GM21528 (cell line): Measurements from ENCODE around the gene MYBPH.

Experiments
- ATAC-seq: cut with Tn5 transposase; IDR thresholded peaks from one replicate; pipeline ENCODE4 v1.9.1; 2021; ENCODE audit warnings: mild to moderate bottlenecking, moderate library complexity; ENCODE audit not compliant: unreplicated experiment, low FRiP score

Gene MYBPH

DNA sequence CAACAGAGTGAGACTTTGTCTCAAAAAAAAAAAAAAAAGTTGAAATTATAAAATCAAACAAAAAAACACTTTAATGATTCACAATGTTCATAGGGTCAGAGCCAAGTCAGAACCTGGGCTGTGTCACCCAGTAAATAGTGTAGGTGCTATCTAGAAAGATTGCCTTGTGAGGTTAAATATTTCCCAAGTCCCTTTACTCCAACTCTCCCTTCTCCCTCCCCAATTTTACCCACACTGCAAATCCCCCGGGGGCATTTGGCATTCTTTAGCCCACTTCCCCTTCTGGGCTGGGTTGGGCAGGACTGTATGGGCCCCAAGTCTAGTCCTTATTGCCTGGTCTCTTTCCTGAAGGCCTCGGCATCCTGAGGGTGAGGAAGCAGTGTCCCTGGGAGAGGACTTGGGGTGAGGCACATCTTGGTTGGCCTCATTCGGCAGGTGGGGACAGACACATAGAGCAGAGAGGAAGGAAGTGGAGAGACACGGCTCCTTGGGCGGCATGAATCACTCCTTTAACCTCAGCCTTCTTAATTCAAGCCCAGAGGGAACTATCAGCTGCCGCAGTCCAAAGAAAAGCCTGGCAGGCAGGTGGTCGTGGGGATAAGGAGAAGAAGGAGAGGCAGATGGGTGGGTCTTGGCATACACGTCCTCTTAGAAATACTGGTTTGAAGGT lies 39.9 kb downstream of the MYBPH start:
- ATAC-seq: no peak

DNA sequence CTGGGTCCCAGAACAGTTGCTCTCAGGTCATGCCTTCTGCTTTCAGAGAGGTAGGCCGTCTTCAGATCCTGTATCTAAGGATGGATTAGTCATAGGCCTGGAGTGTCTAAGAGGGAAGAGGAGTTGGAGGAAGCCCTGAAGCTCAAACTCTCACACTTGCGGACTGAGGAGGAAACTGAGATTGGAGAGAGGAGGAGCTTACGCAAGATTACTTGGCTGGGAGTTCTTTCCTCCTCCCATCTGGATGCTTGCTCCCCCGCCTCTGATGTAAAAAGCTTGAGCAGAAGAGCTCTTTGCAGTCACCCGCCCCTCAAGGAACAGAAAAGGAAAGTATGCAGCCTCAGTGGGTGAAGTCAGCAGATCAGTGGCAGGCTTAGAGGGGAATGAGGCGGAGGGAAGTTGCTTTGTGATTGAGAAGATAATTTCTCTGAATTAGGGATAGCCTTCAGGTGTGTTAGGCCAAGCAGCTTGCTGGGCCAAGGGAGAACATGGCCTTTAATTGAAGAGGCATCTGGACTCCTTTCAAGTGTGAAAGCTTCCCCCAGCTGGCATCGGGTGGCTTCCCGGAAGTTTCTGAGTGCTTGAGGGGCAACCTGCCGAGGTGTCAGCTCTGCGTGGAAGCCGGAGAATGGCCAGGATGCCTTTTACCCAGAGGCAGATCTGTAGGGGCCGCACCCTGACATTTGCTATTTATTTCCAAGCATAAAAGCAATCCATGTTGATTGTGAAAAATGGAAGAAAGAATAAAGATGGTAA lies 41.5 kb downstream of the MYBPH start:
- no peak for ATAC-seq

DNA sequence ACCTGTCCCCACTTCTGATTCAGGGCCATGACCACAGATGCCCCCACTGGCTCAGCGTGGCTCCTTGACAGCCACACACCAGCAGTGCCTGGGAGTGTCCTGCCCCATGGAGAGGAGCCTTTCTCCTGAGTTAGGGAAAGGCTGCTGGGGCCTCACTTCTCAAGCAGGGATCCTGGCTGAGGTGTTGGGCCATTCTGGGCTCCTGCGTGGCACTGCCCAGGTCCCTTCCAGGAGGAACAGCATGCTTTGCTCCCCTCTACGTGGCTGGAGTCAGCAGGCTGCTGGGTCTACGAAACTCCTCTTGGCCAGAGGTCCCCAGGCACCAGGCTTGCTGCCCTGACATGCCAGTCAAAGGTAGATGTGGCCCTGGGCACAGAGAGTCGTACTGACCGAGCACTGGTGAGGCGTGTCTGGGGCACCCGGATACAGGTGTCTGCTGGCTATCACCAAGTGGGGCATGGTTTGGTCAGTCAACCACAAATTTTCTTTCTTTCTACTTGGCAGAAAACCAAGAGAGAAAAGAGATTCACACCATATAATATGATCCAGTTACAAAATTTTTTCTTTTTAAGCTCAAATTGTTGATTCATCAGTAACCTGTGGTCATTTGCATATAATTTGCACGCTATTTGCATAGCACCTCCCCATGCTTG lies 44.0 kb downstream of the MYBPH start:
- no peak for ATAC-seq

DNA sequence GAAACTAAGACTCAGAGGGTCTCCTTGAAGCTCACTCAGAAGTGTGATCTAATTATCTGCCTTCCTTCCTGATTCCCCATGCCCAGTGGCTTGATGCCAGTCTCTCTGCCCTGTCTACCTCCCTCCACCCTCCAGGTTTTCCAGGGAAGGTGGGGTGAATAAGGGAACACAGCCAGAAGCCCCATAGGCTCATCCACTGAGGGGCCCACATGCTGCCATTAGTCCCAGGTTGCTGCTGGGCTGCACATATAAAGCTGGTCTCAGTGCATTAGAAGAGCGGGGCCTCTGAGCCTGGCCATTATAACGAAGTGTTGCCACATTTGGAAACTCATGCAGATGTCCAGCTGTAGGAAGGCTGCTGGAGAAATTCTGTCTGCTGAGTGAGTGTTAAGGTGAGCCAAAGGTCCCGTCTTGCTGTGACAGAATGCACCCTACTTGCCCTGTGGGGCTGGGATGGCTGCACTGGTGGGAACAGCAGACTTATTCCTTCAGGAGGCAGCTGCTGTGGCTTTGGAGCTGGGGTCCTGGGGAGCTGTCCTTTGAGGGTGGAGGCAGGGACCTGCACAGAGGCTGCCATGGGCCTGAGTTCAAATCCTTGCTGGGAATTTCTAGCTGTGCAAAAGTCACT lies 45.2 kb downstream of the MYBPH start:
- no peak for ATAC-seq

DNA sequence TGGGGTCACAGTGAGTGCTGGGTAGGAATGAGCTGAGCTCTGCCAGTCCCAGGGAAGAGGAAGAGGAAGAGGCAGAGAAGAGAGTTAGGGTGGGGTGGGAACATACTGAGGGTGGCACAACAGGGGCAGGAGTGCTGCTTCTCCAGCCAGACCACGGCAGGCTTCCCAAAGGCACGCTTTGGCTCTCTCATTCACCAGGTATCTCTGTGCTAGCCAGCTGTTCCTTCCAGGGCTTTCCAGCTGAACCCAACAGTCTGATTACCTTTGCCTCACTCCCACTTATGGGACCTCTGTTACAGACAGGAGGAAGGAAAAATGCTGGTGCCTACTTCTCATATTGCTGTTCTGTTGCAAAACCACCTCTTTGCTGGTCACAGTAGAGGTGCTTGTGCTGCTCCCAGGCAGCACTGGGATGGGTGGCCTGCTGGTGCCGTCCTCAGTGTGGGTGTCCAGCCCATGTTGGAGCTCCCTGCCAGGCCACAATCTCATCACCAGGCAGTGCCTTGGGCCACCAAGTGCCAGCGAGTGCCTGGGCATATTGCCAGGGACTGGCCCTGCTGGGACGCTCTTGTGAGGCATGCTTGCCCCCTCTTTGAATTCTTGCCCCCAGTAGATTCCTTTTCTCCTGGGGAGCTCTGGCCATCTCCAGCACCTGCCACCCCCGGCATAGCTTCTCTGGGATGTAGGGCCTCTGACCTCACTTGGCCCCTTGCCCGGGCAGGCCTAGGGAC lies 46.0 kb downstream of the MYBPH start:
- no peak for ATAC-seq

DNA sequence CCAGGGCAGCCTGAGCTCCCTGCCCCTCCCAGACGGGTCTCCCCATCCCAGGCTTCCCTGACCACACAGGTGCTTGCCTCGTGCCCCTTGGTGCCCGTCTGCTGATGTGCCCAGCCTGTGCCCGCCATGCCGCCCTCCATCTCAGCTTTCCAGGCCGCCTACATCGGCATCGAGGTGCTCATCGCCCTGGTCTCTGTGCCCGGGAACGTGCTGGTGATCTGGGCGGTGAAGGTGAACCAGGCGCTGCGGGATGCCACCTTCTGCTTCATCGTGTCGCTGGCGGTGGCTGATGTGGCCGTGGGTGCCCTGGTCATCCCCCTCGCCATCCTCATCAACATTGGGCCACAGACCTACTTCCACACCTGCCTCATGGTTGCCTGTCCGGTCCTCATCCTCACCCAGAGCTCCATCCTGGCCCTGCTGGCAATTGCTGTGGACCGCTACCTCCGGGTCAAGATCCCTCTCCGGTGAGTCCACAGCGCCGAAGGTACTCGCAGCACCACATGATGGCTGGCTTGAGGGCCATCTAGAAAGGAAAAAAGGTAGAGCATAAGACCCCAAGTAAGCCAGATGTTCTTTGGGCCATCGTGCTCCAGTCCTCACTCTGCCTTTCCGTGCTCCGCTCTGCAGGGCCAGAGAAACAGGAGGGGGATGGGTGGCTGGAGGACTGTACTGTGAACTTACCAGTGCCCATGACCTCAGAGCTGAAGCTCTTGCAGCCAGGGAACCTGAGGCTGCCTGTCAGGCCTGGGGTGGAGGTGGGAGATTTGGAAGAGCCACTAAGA lies 46.7 kb downstream of the MYBPH start:
- no peak for ATAC-seq

DNA sequence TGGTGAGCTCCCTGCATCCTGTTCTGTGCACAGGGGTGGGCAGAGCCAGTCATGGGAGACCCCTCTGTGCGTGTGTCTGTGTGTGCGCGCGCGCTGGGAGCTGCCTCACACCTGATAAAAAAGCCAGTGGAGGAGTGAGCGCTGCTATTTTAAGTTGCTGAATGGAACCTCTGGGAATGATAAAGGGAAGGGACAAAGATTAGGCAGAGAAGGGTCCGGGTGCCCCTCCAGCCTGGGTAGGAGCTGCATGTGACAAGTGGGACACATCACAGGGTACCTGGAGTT lies 47.3 kb downstream of the MYBPH start:
- ATAC-seq: no peak

DNA sequence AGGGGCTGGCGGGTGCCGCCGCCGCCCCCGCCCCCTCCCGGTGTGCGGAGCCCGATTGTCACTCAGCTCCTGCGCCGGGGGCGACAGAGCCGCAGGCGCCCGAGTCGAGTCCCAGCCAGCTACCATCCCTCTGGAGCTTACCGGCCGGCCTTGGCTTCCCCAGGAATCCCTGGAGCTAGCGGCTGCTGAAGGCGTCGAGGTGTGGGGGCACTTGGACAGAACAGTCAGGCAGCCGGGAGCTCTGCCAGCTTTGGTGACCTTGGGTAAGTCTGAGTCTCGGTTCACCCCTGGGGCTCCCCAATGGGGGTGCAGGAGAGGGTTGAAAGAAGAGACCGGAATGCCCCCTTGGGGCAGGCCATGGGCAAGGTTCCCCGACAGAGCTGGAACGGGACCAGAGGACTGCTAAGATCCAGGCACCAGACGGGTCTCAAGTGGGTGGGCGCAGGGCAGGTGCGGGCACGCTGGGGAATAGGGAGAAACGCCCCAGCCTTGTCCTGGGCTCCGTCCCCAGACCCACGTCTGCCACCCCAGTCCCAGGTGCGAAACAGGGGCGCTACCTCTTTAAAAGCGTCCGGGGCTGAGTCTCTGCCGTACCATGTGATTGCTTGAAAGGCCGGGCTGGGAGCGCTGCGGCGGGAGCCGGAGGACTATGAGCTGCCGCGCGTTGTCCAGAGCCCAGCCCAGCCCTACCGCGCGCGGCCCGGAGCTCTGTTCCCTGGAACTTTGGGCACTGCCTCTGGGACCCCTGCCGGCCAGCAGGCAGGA lies 47.8 kb downstream of the MYBPH start, which contains the start of gene ADORA1:
ADORA1 (plus strand) TSS at position 61 of the 765 bp plus-strand sequence. CDS start 1,116 bp downstream, outside the sequence.
- ATAC-seq: no peak

DNA sequence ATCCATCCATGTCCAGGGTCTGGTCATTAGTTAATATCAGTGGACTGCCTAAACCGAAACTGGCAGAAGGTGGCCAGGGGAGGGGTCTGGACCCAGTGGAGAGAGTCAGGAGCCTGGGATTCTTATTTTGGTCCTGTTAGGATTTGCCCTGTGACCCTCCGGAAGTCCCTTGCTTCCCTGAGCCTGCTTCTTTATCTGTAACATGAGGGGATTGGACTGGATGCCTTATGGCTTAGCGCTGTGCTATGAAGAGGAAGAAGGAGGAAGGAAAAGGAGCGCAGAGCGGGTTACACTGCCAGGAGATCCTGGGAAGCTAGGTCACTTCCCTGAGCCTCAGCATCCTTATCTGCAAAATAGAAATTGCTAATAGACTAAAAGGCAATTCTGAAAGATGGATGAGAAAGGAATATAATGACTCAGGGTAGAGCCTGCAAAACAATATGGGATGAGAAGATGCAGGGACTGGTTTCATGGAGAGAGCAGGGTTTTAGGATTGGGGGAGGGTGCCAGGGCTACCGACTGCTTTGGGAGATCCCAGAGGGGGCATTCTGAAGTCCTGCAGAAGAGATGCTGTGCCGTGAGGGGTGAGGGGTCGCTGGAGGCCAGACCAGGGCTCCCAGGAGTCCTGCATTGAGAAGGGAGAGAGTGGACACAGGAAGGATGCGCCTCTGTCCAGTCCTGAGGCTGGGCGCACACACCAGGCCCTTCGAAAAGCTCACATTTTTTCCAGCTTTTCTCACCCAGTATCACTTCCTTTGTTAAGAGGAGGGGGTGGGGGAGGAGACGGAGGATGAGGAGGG lies 48.6 kb downstream of the MYBPH start:
- no peak for ATAC-seq

DNA sequence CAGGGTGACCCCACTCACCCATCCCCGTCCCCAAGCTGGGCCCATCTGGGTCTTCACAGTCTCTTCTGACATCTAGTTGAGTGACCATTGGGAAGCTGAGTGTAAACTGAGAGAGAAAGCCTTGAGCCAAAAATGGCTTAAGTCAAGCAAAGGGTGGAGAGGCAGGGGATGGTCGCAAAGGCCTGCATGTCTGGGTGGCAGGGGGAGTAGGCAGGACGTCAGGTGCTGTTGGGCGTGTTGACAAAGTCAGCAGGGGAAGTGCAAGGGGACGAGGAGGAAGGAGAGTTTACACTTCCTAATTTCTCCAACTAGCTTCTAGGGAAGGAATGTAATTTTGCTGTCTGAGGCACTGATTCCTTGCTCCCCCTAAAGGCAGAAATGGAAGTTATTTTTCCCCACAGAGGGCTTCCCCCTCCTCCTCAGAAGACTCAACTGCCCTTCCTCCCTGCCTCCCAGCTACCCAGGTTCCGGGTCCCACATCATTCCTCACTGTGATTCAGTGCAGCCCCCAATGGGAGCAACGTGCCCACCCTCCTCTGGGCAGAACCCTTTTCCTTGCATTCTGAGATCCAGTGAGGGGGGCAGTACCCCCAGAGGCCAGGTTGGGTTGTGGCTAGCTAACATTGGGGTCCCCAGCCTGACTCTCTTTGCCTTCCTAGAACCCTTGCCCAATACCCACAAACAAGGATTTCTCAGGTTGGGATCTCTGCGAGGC lies 49.3 kb downstream of the MYBPH start:
- no peak for ATAC-seq

DNA sequence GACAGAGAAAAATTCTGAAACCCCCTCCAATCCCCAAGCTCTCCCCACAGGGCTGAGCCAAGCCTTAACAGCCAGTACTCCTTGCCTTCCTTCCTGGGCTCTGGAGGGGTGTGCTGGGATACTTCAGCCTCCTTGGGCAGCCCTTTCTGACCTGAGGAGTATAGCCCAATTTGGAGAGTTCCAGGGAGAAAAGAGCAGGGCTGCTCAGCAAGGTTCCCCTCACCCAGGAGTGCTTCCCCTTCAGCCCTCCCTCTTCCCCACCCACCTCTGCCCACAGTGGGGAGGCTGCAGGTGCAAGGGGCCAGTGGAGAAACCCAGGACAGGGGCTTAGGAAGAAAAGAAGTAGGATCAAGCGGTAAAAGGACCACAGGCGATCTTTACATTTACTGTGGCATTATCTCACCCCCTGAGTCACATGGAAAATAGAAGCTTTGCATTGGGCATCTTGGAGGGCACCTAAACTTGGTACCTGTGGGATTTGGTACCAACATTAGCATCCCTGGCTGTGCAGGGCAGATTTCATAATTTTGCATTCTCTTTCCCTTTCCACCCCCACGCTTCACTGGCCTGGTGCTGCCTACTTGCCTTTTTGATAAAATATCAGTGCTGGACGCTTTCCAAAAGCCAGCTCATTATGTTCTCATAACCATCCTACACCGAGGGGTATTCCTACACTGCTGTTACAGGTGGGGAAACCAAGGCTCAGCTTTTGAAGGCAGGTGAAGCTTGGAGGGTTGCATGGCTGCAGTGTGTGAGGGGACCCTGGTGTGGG lies 50.9 kb downstream of the MYBPH start:
- no peak for ATAC-seq

DNA sequence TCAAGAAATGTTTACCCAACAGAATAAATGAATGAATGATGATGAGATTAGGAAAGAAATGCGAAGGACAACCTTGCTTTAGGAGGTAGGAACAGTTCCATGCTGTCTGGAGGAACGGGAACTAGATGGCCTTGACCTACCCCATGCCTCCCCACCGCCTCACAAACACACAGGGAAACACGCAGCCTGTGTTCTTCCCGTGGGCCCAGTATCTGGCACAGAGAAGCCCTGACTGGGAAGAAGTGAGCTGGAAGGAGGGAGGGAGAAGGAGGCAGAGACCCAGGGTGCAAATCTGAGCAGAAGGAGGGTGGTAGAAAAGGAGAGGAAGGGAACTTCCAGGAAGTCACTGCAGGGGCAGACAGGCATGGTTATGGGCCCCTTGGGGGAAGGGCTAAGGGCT lies 51.6 kb downstream of the MYBPH start:
- no peak for ATAC-seq

DNA sequence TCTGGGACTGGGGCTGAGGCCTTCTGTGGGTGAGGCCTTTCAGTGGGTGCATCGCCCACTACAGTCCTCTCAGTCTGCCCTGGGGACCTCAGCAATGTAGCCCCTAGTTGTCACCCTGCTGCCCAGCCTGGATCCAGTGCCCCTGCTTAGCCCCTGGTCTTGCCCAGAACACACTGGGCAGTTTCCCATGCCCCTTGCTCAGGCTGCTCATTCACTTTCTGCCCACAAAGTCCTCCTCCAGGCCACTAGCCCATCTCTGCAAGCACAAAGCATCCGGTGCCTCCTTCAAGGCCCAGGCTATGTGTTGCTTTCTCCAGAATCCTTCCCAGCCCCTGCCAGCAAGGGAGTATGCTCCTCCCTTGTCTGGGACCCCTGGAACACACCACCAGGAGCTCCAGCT lies 53.5 kb downstream of the MYBPH start:
- ATAC-seq: no peak

DNA sequence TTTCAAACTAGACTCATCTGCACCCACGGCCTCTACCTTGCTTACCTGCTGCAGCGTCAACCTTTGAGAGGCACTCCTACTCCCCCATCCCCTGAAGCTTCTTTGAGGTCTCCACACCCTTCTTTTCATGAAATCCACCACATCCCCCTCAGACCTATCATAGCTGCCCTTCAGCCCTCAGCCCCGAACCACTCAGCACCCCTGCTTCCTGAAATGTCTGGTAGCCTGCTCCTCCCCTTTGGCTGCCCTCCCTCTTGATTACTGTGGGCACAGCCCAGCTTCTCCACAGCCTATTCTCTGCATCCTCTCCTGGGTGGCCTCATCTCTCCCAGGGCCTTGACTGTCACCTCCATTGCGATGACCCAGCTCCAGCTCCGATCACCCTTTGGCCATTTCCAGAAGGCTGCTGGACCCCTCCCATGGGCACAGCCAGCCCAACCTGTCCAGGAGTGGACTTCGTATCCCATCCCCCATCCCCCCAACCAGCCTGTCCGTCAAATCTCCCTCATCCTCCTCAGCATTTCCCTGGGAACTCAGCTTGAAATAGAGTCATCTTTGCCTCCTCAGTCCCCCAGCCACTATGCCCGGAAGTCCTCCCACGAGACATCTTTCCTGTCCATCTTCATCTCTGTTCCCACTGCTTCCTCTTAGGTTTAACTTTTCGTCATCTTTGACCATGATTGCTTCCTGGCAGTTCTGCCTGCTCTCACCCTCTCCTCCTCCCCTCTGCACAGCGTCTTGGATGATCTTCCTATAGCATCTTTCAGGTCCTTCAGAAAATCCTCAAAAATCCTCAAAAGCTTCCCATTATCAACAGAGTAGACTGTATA lies 54.2 kb downstream of the MYBPH start:
- ATAC-seq: no peak

DNA sequence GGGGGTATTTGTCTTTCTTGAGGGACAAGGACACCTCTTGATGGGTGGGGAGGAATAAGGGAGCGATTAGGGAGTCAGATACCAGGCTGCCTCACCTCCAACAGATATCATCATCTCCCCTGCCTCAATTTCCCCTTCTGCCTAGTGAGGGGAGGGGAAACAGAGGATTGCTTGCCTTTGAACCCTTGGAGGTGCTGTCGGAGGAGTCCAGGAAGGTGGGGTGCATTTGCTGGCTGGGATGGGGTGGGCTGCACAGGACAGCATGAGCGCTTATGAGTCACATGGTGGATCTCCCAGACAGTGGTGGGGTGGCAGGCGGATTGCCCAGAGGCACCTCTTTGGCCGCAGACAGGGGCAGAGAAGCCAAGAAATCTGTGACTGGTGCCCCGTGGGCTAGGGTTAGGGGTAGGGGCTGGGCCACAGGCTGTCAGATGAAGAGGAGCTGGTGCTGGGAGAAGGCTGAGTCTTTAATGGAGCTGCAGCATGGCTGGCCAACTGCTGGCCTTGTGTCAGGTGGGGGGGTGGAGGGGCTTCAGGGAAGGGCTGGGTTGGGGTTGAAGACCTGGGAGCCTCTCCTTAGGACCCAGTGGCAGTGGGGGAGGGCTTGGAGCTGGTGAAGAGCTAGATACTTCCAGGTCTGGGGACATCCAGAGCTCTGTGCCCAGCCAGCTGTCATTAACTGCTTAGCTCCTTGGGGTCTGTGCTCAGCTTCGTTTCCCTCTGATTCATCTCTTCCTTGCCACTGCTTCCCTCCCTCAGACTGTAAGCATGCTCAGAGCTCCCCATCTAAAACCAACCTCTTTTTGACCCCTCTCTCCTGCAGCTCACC lies 55.1 kb downstream of the MYBPH start:
- no peak for ATAC-seq
